T-helper 17 cell (primary cell): ENCODE measurements around the gene MYBBP1A. TPM values are rescaled to one million over a fixed set of nuclear protein-coding genes. Genes with fewer than 3 reads are reported as not detected.

Experiments used
- ATAC-seq: fragments of 150-1000 bp; cut with Tn5 transposase; 2 replicates; pipeline ENCODE4 v1.10.0; 2021; ENCODE audit warnings: mild to moderate bottlenecking, moderate library complexity
- DNase-seq, 3 donors: peaks; one replicate each; pipeline versions ENCODE4 v3.0.0 to v3.0.0-alpha.2; 2020 to 2021
- H3K9me3 ChIP-seq: one replicate; pipeline ENCODE4 v1.7.0; 2013; ENCODE audit warnings: low read length, mild to moderate bottlenecking; ENCODE audit not compliant: control insufficient read depth, poor library complexity, severe bottlenecking
- H3K27ac Mint-ChIP-seq: one replicate; pipeline ENCODE4 v1.8.0; 2022; ENCODE audit warnings: mild to moderate bottlenecking, moderate library complexity, mixed read lengths
- H3K27me3 Mint-ChIP-seq: one replicate; pipeline ENCODE4 v1.8.0; 2022; ENCODE audit warnings: mixed read lengths
- H3K36me3 Mint-ChIP-seq: one replicate; pipeline ENCODE4 v1.8.0; 2022; ENCODE audit warnings: low read depth, mixed read lengths
- H3K4me1 Mint-ChIP-seq: one replicate; pipeline ENCODE4 v1.8.0; 2022; ENCODE audit warnings: mild to moderate bottlenecking, mixed read lengths
- H3K4me3 Mint-ChIP-seq: one replicate; pipeline ENCODE4 v1.8.0; 2022; ENCODE audit warnings: mild to moderate bottlenecking, moderate library complexity, mixed read lengths
- total RNA-seq, 4 donors: library from RNA in 2 of 4; stranded (reverse) in 2 of 4; gene quantifications; one replicate each; pipeline ENCODE4 v1.2.3 and lab custom pipeline; 2022 to 2026

The MYBBP1A gene
- total RNA-seq, 2 donors from 2014 or later, result 63.8 to 64.4 TPM

DNA sequence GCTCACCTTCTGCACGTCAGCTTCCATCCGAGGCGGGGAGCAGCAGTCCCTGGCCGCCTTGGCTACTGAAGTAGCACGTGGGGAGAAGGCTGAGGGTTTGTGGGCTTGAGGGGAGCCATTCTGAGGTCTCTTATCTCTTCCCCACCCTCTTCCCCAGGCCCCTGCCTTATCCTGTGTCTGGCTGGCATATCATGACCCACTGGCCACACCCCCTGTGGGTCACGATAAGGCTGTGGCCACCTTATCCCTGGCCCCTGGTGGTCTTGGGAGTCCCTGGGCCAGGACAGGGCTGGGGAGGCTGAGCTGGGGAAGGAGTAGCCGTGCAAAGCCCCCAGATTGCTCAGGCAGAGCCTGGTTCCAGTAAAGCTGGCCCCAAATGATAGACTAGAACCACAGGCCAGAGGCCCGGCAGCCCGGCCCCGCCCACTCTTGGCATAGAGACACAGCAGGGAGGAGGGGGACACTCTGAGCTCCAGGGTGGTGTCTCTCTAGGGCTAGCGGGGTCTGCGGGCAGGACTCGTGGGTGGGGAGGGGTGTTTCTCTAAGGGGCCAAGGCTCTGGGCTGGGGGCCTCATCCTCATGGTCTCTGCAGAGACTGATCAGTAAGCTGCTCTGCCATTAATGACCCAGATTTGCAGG, 48.9 kb downstream of the MYBBP1A start:
- no peak for DNase-seq
- no peak for ATAC-seq
- peaks cover 2% of the 10 kb centered on the region for H3K36me3 Mint-ChIP-seq
- no peak overlapping the region for H3K4me3 Mint-ChIP-seq
- H3K4me1 Mint-ChIP-seq, result peaks cover 29% of the 10 kb centered on the region
- no peak overlapping the region for H3K27ac Mint-ChIP-seq
- H3K9me3 ChIP-seq, result no peaks in the 10 kb centered on the region
- H3K27me3 Mint-ChIP-seq, result peaks cover 32% of the 10 kb centered on the region

DNA sequence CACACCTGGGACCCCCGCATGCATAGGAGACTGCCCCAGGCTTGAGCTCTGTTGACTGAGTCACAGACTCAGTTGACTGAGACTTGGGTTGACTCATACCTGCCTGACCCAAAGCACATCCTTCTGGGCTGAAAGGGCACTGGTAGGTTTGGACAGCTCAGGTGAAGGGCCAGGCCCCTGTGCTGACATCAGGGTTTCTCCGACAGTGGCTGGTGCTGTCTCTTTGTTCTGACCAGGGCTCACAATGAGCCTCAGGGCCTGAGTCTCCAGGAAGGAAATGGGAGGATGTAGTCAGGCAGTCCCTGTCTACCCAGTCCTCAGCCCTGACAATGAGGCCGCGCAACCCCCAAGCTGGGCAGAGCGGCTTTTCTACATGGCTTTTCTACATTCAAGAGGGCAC, 50.0 kb downstream of the MYBBP1A start:
- Mint-ChIP-seq H3K36me3 (peaks cover 4% of the 10 kb centered on the region), H3K27me3 (peaks cover 40% of the 10 kb centered on the region), H3K4me1 (peaks cover 33% of the 10 kb centered on the region), H3K4me3 (no peak overlapping the region), H3K27ac (no peak overlapping the region)
- no peaks in the 10 kb centered on the region for H3K9me3 ChIP-seq
- DNase-seq, result no peak
- no peak for ATAC-seq

DNA sequence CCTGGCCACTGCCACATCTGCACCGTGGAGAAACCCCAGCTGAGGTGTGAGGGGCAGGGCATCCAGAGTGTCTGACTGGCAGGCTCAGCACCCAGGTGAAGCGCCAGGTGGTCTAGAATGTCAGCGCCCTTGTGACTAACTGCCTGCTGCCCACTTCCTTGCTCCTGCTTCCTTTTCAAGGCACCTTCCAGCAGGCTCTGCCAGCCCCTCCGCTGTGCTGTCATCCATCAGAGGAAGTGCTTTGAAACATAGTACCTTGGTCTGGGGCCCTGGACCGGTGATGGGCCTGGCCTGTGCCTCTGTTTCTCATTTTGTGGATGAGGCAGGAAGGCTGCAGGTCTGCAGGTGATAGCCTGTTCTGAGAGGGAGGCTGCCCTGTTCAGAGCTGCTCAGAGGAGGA, 51.0 kb downstream of the MYBBP1A start:
- ATAC-seq, result no peak
- Mint-ChIP-seq H3K27me3 (peaks cover 47% of the 10 kb centered on the region), H3K36me3 (peaks cover 4% of the 10 kb centered on the region), H3K27ac (no peak overlapping the region), H3K4me3 (no peak overlapping the region), H3K4me1 (peaks cover 33% of the 10 kb centered on the region)
- no peaks in the 10 kb centered on the region for H3K9me3 ChIP-seq
- no peak for DNase-seq

DNA sequence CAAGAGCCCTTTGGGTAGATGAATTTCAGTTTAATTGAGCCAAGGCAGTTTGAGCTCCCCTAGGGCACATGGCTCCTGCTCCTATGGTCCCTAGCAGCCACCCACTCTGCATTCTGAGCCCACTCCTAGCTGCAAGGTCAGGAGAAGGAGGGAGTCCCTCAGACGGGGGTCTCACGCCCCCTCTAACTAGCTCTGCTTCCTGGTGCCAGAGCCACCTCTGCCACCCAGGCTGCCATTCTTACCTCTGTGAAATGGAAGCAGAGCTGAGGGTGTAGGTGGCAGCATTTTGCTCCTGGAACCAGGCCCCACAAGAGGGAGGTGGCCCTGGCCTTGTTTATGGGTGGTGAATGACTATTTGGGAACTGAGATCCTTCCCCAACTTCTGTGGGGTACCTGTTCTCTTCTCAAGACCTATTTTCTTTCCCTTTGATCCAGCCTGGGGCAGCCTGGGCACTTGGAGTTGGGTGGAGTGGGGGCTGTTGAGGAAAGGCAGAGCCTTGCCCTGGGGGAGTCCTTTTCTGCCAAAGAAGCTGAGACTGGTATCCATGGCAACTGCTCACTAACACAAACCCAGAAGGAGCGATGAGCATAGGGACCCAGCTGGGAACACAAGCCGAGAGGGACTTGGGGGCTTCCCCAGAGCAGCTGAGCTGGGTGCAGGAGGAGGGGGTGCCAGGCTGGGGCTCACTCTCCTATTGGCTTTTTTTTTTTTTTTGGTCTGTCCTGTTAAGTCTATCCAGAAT, 51.7 kb downstream of the MYBBP1A start:
- Mint-ChIP-seq H3K4me3 (no peak overlapping the region), H3K27me3 (peaks cover 47% of the 10 kb centered on the region), H3K4me1 (peaks cover 27% of the 10 kb centered on the region), H3K27ac (no peak overlapping the region), H3K36me3 (peaks cover 4% of the 10 kb centered on the region)
- ATAC-seq (no peak), DNase-seq (no peak)
- no peaks in the 10 kb centered on the region for H3K9me3 ChIP-seq

DNA sequence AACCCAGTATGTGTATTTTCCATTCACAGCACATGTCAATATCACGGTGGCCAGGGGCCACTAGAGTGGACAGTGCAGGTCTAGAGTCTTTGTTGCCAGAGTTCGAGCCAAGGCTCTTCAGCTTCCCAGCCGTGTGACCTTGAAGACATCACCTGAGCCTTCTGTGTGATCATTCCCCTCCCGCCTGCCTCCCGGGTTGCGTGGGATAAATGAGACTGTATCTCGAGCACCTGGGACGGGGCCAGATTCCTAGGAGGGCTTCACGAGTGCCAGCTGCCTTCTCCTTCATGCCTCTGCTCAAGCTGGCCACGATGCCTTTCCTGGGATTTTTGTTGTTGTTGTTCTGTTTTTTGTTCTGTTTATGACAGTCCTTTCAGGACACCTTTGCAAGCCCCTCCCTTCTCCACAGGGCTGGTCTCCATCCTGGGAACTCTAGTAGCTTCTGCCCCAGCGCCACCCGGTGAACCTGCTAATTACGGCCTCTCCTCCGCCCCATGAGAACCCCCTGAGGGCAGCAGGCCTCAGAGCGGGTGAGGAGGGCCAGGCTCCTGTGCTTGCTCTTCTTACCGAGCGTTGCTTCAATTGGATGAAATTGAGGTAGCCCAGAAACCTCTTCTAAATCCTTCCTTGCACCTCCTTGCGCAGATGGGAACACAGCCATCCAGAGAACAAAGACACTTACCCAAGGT, 52.6 kb downstream of the MYBBP1A start:
- no peak for DNase-seq
- no peak for ATAC-seq
- H3K4me1 Mint-ChIP-seq, result peaks cover 27% of the 10 kb centered on the region
- no peaks in the 10 kb centered on the region for H3K9me3 ChIP-seq
- peaks cover 47% of the 10 kb centered on the region for H3K27me3 Mint-ChIP-seq
- H3K4me3 Mint-ChIP-seq, result no peak overlapping the region
- H3K27ac Mint-ChIP-seq, result no peak overlapping the region
- peaks cover 4% of the 10 kb centered on the region for H3K36me3 Mint-ChIP-seq

- ATAC-seq (no peak), DNase-seq (no peak)
- no peaks in the 10 kb centered on the region for H3K9me3 ChIP-seq
- Mint-ChIP-seq H3K4me1 (peaks cover 27% of the 10 kb centered on the region), H3K27ac (no peak overlapping the region), H3K27me3 (peaks cover 42% of the 10 kb centered on the region), H3K4me3 (no peak overlapping the region), H3K36me3 (peaks cover 4% of the 10 kb centered on the region)
Observed at GRCh38 chr17:4501295-4501949, 53.8 kb downstream of the MYBBP1A start.

- Mint-ChIP-seq H3K36me3 (peaks cover 4% of the 10 kb centered on the region), H3K27me3 (peaks cover 38% of the 10 kb centered on the region), H3K4me1 (peaks cover 27% of the 10 kb centered on the region), H3K27ac (no peak overlapping the region), H3K4me3 (peak overlapping the region; percentile 90)
- no peaks in the 10 kb centered on the region for H3K9me3 ChIP-seq
- no peak for ATAC-seq
- DNase-seq, result no peak
Observed at GRCh38 chr17:4500191-4500571, 55.0 kb downstream of the MYBBP1A start.

- Mint-ChIP-seq H3K27me3 (peaks cover 35% of the 10 kb centered on the region), H3K4me3 (peak overlapping the region; percentile 90), H3K27ac (no peak overlapping the region), H3K36me3 (peaks cover 4% of the 10 kb centered on the region), H3K4me1 (peaks cover 22% of the 10 kb centered on the region)
- ATAC-seq (peak; percentile 22), DNase-seq (no peak)
- H3K9me3 ChIP-seq, result no peaks in the 10 kb centered on the region
Observed at GRCh38 chr17:4499431-4500190, 55.6 kb downstream of the MYBBP1A start.

DNA sequence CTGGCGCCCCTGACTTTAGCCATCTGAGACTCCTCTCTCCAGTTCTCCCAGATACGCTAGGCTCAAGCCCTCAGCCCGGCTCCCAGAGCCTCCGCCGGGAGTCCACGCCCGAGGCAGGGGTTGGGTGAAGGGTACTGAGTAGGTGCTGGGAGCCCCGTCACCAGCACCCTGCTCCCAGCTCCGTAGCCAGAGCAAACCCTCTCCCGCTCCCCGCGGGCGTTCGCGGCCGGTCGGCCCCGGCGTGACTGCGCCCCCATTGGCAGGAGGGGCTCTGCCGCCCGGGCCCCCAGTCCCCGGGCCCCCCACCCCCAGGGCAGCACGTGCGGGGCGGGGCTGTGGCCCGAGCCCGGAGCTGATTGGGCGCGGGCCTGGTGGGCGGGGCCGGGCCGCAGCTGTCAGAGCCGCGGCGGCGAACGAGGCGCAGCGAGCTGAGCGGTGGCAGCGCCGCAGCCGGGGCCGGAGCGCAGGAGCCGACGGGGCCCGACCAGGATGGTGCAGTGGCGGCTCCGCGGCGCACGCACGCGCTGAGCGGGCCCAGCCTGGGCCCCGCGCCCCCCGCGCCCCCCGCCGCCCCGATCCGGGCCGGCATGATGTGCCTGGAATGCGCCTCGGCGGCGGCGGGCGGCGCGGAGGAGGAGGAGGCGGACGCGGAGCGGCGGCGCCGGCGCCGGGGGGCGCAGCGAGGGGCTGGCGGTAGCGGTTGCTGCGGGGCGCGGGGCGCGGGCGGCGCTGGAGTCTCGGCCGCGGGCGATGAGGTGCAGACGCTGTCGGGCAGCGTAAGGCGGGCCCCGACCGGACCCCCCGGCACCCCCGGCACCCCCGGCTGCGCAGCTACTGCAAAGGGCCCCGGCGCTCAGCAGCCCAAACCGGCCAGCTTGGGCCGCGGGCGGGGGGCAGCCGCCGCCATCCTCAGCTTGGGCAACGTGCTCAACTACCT, 56.5 kb downstream of the MYBBP1A start, which contains the start of gene SPNS2:
SPNS2 (plus strand) TSS at position 421 of the 937 bp plus-strand sequence; CDS start at position 588, 167 bp downstream.
- H3K9me3 ChIP-seq, result no peaks in the 10 kb centered on the region
- ATAC-seq (peak; percentile 92), DNase-seq (peak; percentile 51)
- H3K36me3 Mint-ChIP-seq, result peaks cover 4% of the 10 kb centered on the region
- H3K4me1 Mint-ChIP-seq, result peaks cover 20% of the 10 kb centered on the region
- H3K4me3 Mint-ChIP-seq, result peak within 1 kb of the TSS; percentile 90
- no peak within 1 kb of the TSS for H3K27ac Mint-ChIP-seq
- peaks cover 31% of the 10 kb centered on the region for H3K27me3 Mint-ChIP-seq

GRCh38 chr17:4497101-4497824, 57.9 kb downstream of the MYBBP1A start:
- peaks cover 2% of the 10 kb centered on the region for H3K36me3 Mint-ChIP-seq
- peaks cover 20% of the 10 kb centered on the region for H3K27me3 Mint-ChIP-seq
- DNase-seq (no peak), ATAC-seq (no peak)
- H3K9me3 ChIP-seq, result no peaks in the 10 kb centered on the region
- H3K4me1 Mint-ChIP-seq, result peaks cover 23% of the 10 kb centered on the region
- no peak overlapping the region for H3K27ac Mint-ChIP-seq
- H3K4me3 Mint-ChIP-seq, result peak overlapping the region; percentile 50

GRCh38 chr17:4492721-4493561, 62.2 kb downstream of the MYBBP1A start:
- DNase-seq (no peak), ATAC-seq (no peak)
- no peaks in the 10 kb centered on the region for H3K9me3 ChIP-seq
- H3K27me3 Mint-ChIP-seq, result no peaks in the 10 kb centered on the region
- H3K4me3 Mint-ChIP-seq, result no peak overlapping the region
- no peak overlapping the region for H3K27ac Mint-ChIP-seq
- H3K4me1 Mint-ChIP-seq, result peaks cover 11% of the 10 kb centered on the region
- no peaks in the 10 kb centered on the region for H3K36me3 Mint-ChIP-seq
